SK-N-MC (cell line): ENCODE results near the gene PYDC2.

ENCODE experiments used
- EZH2 ChIP-seq: fragments of 200-600 bp; sonication (generic); IDR thresholded peaks from one replicate; pipeline ENCODE4 v1.6.1; 2017; ENCODE audit warnings: antibody characterized with exemption
- POLR2AphosphoS5 ChIP-seq: IDR thresholded peaks from 2 replicates; pipeline ENCODE4 v1.6.1; 2012; ENCODE audit warnings: mild to moderate bottlenecking, low read depth, low read length, borderline replicate concordance

DNA sequence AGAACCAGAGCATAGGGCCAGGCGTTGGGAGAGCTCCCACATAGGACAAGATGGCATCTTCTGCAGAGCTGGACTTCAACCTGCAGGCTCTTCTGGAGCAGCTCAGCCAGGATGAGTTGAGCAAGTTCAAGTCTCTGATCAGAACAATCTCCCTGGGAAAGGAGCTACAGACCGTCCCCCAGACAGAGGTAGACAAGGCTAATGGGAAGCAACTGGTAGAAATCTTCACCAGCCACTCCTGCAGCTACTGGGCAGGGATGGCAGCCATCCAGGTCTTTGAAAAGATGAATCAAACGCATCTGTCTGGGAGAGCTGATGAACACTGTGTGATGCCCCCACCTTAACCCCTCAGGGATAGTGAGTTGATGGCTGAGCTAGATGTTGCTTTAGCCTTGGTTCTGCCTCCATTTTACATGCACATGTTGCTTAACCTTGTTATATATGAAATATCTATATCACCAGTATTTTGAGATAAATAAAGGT lies at the start of gene PYDC2:
- TF ChIP-seq POLR2AphosphoS5 (no peak), EZH2 (no peak)
